Epidermal melanocyte (primary cell): ENCODE data around the gene HES1.

Experiments
- DNase-seq: peaks from one replicate; pipeline ENCODE4 v3.0.0; 2011; ENCODE audit warnings: low spot score; ENCODE audit not compliant: insufficient read length

The HES1 gene

GRCh38 chr3:194166682-194167479 lies 30.9 kb downstream of the HES1 start:
- no peak for DNase-seq

GRCh38 chr3:194167480-194168282 lies 31.7 kb downstream of the HES1 start:
- no peak for DNase-seq

DNA sequence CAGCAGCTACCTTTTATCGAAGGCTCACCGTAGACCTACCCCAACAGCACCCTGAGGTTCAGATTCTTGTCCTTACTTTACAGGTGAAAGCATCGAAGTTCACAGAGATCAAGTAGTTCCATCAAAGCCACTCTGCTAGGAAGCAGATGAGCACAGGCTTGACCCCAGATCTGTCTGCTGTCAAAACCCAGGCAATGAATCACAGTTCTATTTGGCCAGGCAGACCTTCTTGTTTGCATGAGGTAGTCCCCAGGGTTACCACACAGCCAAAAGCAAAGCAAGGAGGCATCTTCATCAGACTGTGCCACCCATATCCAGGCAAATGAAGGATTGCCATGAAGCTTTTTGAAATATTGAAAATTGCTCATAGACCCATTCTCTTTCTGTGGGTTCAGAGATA lies 33.0 kb downstream of the HES1 start:
- no peak for DNase-seq

GRCh38 chr3:194169595-194169994 lies 33.6 kb downstream of the HES1 start:
- DNase-seq: no peak

DNA sequence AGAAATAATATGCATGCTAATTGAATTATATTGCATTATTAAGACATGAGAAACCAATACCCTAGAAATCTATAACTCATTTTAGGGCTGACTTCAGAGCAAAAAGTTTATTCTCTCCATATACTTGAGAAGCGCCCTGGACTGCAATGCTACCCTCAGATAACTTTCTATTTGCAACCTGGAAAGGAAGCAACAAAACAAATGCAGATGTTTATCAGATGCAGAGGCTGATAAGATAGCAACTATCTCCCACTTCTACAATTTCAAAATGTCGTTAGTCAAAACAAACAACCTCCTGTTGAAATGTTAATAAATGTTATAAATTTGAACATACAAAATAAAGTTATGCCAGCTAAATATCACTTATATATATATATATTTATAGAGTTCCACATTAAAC lies 34.8 kb downstream of the HES1 start:
- DNase-seq: no peak

GRCh38 chr3:194174406-194174805 lies 38.5 kb downstream of the HES1 start:
- DNase-seq: no peak

DNA sequence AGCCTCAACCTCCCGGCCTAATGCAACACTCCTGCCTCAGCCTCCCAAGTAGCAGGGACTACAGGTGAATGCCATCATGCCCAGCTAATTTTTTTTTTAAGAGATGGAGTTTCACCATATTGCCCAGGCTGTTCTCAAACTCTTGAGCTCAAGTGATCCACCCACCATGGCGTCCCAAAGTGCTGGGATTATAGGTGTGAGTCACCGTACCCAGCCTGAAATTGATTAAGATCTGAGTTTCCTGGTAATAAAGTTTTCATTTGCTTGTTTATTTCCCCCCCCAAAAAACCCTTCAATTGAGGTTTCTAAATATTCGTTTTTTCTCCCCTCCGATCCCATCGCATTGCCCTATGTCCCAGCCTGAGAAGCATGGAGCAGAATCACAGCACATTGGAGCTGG lies 39.0 kb downstream of the HES1 start:
- DNase-seq: no peak

- DNase-seq: no peak
These were observed 40.5 kb downstream of the HES1 start for GRCh38 chr3:194176274-194176991.

DNA sequence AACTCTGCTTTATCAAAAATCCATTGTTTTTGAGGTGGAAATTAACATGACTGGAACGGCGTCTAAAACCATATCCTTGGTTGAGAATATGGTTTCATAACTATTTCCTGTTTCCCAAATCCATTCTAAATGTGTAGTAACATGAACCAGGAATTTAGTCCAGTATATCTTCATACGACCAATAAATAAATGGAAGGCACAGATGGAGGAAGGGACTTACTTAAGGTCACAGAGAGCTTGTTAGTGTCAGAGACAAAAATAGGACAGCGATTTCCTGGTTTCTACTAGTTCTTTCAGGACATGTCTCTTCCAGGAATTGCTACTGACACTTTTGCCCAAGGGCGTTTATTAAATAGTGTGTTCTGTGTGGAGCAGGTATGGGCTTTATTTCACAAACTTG lies 41.2 kb downstream of the HES1 start:
- no peak for DNase-seq

DNA sequence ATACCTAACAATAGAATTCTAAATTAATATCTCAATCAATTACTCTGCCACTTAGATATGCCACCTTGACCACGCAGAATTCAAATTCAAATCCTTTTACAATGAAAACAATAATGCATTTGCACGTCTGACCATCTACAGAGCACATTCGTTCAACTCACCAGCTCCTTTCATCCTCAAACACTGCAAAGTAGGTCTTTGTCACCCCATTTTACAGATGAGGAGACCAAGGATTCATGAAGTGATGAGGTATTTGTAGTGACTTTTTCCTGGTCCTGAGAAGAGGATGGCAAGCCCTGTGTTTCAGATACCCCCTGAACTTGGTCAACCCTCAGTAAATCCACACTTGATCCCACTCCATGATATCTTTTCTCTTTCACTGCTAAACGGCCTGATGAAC lies 42.2 kb downstream of the HES1 start:
- no peak for DNase-seq

DNA sequence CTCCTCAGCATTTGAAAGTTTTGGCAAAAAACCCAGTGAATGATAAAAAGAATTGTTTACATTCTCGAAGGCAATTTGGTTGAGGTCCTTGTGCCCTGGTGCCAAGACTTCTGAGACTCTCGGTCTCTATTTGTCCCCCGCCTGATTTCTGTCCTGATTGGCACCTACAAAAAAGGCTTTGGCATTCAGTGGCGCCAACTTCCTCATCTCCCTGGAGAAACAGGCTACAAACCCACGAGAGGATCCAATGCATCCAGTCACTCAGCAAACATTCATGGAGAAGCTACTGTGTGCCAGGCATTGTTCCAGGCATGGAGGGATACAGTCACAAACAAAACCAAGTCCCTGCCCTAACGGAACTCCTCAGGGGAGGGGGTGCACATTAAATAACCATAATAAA lies 42.7 kb downstream of the HES1 start:
- DNase-seq: no peak

- DNase-seq: no peak
These were observed 44.6 kb downstream of the HES1 start for GRCh38 chr3:194180570-194180969.

GRCh38 chr3:194181612-194182529 lies 45.9 kb downstream of the HES1 start:
- no peak for DNase-seq

GRCh38 chr3:194183271-194183670 lies 47.3 kb downstream of the HES1 start:
- no peak for DNase-seq

GRCh38 chr3:194184265-194184751 lies 48.4 kb downstream of the HES1 start:
- DNase-seq: no peak

GRCh38 chr3:194184801-194185200 lies 48.9 kb downstream of the HES1 start:
- DNase-seq: no peak

DNA sequence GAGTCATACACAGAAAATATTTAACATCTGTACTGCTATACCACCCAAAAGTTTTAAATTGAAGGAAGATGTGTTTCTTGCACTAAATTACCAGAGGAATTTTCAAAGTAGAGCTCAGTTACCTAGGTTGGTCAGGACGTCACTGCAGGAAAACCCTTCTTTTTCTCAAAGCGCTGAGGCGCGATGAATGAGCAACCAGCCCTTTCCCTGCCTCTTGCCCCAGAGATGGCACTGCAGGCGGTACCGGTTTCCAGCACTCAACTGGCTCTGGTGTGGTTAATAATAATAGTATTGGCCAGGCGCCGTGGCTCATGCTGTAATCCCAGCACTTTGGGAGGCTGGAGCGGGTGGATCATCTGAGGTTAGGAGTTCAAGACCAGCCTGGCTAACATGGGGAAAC lies 49.3 kb downstream of the HES1 start:
- DNase-seq: no peak

DNA sequence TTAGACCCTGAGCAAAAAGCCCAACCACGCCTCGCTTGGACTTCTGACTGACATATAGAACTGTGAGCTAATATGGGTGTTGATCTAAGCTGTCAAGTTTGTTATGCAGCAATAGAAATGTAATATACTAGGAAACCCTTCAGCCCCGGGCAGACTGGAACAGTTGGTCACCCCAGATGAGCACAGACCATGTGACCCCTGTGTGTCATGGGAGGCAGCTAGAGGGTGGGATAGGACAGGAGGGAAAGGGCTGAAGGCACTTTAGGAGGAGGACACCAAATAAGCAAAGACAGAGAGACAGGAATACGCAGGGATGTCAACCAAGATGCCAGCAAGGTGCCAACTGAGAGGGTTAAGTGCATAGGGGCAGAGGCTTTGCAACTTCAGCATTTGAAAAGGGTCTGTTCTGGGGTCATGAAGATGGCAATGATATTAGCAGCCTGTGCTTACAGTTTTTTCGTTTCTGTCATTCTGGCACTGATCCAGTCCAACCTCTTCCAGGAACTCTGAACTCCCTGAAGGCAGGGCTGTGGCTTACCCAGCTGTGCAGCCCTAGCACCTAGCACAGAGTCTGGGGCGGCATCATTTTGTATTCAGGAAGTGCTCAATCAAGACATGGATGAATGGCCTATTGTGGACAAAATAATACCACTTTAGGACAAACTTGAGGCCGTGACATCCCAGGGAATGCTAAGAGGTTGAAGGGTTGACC lies 51.4 kb downstream of the HES1 start:
- no peak for DNase-seq
